AG10803 (cell line): Measurements from ENCODE around the gene DPAGT1.

Experiments
- DNase-seq: peaks from one replicate; pipeline ENCODE4 v3.0.0; 2010; ENCODE audit warnings: low read depth
- H3K4me3 ChIP-seq: 2 replicates; pipeline ENCODE4 v1.5.1; 2011; ENCODE audit warnings: mild to moderate bottlenecking, low read length, control low read depth
- TF ChIP-seq, protein P1 (sequence below): conservative IDR thresholded peaks from 2 replicates; pipeline ENCODE4 v1.5.1; 2011; ENCODE audit warnings: mild to moderate bottlenecking, low read length, control low read depth, inconsistent platforms

The DPAGT1 gene

DNA sequence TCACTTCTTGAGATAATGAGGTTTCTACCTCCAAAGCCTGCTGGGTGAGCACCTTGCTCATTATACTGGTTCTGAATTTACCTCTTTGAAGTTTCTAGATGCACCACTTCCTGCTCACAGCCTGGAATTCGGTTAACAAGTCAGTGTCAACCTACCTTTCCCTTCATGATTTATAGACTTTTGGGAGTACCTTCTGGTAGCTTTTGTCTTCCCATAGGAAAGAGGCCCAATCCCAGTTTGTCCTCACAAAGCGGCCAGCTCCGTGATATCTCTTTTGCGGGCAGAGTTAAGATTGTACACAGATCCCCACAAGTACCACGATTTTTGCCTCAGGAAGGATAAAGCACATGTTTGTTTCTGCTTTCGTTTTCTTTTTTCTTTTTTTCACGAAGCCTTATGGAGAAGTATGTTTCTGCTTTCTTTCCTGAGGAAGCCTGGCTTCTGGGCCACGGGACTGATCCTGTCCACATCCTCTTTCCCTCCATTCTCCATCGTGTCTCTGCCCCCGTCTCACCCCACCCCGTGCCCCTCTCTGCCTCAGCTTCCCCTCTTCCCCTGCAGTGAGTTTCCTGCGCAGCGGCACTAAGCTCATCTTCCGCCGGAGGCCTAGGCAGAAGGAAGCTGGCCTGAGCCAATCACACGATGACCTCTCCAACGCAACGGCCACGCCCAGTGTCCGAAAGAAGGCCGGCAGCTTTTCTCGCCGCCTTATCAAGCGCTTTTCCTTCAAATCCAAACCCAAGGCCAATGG lies 14.0 kb upstream of the DPAGT1 start:
- DNase-seq = no peak
- TF ChIP-seq, protein P1, sequence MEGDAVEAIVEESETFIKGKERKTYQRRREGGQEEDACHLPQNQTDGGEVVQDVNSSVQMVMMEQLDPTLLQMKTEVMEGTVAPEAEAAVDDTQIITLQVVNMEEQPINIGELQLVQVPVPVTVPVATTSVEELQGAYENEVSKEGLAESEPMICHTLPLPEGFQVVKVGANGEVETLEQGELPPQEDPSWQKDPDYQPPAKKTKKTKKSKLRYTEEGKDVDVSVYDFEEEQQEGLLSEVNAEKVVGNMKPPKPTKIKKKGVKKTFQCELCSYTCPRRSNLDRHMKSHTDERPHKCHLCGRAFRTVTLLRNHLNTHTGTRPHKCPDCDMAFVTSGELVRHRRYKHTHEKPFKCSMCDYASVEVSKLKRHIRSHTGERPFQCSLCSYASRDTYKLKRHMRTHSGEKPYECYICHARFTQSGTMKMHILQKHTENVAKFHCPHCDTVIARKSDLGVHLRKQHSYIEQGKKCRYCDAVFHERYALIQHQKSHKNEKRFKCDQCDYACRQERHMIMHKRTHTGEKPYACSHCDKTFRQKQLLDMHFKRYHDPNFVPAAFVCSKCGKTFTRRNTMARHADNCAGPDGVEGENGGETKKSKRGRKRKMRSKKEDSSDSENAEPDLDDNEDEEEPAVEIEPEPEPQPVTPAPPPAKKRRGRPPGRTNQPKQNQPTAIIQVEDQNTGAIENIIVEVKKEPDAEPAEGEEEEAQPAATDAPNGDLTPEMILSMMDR = no peak
- no peak overlapping the region for H3K4me3 ChIP-seq

DNA sequence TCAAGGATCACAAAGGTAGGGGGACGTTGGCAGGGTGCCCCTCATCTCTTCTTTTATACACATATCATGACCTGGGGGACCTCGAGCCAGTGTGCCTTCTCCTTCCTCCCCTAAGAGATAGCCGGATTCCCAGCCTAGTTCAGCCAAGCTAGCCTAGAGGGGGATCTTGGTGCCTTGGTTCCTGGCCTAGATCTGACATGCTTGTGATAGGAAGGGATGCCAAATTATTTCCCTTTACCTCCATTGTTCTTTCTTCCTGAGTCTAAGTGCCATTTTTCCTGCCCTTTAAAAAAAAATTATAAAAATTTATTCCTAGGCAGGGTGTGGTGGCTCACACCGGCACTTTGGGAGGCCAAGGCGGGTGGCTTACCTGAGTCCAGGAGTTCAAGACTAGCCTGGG lies 12.7 kb upstream of the DPAGT1 start:
- no peak overlapping the region for H3K4me3 ChIP-seq
- no peak for DNase-seq
- TF ChIP-seq, protein P1 = no peak

DNA sequence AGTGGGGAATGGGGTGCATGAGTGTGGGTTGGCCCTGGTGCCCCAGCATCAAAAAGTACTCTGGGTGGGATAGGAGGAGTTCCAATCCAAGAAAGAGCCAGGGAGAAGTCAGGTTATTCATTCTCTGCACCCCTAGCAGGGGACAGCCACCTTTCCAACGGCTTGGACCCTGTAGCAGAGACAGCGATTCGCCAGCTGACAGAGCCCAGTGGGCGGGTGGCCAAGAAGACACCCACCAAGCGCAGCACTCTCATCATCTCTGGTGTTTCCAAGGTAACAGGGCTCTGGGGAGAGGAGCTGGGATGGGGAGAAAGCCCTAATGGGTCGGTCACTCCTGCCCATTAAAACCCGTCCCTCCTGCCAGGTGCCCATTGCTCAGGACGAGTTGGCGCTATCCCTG lies 12.1 kb upstream of the DPAGT1 start:
- no peak for DNase-seq
- TF ChIP-seq, protein P1 = no peak
- no peak overlapping the region for H3K4me3 ChIP-seq

DNA sequence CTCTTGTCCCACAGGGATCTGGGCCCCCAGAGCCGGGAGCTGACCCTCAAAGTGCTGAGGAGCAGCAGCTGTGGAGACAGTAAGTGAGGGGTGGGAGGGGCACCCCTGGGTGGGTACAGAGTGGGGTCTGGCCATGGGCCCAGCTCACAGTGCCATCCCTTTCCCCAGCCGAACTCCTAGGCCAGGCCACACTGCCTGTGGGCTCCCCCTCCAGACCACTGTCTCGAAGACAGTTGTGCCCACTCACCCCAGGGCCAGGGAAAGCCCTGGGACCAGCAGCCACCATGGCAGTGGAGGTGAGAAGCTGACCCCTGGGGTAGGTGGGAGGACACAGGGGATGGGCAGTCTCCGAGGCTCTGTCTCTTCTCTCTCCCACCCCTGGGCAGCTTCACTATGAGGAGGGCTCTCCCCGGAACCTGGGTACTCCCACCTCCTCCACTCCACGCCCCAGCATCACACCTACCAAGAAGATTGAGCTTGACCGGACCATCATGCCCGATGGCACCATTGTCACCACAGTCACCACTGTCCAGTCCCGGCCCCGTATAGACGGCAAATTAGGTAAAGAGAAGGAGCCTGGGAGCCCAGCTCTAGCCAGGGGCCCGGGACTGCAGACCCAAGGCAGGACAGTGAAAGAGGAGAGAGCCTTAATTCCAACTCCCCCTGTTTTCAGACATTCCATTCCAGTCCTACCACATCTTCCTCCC lies 10.8 kb upstream of the DPAGT1 start:
- TF ChIP-seq, protein P1 = no peak
- no peak for DNase-seq
- H3K4me3 ChIP-seq = no peak overlapping the region

DNA sequence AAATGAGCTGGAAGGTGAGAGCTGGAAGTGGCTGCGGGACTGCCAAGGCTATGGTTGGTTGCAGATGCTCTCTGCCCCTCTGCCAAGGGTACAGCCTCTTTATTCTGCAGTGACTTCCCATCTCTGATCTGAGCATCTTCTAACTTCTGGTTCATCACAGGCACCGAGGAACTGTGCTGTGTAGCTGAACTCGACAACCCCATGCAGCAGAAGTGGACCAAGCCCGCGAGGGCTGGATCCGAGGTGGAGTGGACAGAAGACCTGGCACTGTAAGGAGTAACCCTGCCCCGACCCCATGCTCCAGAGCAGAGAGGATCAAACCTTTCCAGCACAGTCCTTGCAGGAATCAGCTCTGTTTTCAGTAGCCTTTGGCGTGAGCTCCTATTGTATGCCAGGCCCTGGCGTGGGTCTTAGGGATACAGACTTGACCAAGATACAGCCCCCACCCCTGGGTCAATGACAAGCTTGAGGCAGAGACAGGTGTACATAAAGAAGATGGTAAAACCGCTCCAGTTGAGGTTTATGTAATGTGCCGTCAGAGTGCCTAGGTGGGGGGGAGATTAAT lies 9.8 kb upstream of the DPAGT1 start:
- no peak overlapping the region for H3K4me3 ChIP-seq
- TF ChIP-seq, protein P1 = no peak
- no peak for DNase-seq

DNA sequence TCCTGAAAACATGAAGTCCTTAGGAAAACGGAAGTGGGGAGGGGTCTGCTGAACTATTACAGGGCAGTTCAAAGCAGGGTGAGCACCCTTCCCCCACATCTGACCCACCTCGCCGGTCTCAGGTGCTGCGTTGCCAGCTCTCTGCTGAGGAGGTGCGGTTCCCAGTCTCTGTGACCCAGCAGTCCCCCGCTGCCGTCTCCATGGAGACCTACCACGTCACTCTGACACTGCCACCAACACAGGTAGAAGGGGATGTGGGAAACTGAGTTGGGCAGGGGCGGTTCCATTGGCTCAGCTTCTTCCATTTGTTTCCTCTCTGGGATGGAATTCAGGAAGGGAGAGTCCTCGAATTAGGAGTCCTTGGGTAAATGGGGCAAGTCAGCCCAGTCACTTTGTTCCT lies 8.8 kb upstream of the DPAGT1 start:
- DNase-seq = no peak
- TF ChIP-seq, protein P1 = no peak
- no peak overlapping the region for H3K4me3 ChIP-seq
